GM19467 (cell line): ENCODE results near the gene RAB39A.
"Not testable (repeated sequence)": the region's sequence is repeated elsewhere in the genome, so short reads cannot be mapped to it uniquely, and the experiment has no call there.

Source experiments
- ATAC-seq: cut with Tn5 transposase; IDR thresholded peaks from one replicate; pipeline ENCODE4 v1.9.1; 2021; ENCODE audit warnings: mild to moderate bottlenecking, moderate library complexity; ENCODE audit not compliant: unreplicated experiment

The RAB39A gene, protein sequence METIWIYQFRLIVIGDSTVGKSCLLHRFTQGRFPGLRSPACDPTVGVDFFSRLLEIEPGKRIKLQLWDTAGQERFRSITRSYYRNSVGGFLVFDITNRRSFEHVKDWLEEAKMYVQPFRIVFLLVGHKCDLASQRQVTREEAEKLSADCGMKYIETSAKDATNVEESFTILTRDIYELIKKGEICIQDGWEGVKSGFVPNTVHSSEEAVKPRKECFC

DNA sequence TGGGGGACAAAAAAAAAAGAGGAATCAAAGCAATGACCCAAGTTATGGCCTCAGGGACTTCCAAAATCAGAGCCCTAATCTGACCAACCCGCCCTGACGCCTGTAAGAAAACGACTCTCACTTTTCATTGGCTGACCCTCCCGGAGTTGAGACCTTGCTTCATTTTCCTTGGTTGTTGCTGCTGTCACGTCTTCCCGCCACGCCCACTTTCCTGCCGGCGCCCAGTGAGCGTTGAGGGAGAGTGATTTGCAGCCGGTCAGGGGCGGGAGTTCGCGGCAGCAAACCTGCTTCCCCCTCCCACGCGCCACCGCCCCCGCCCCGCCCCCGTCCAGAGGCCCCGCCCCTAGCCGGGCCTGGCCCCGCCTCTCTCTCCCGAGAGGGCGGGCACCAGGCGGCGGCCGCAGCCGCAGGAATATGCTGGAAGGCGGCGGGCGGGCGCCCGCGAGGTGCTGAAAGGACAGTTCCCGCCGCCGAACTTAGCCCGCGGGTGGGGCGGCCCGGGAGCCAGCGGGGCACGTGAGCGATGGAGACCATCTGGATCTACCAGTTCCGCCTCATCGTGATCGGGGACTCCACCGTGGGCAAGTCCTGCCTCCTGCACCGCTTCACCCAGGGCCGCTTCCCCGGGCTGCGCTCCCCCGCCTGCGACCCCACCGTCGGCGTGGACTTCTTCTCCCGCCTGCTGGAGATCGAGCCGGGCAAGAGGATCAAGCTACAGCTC, at the start of gene RAB39A:
RAB39A (plus strand) TSS at position 403 of the 721 bp plus-strand sequence; CDS start at position 524, 121 bp downstream.
- ATAC-seq, result peak; percentile 95

DNA sequence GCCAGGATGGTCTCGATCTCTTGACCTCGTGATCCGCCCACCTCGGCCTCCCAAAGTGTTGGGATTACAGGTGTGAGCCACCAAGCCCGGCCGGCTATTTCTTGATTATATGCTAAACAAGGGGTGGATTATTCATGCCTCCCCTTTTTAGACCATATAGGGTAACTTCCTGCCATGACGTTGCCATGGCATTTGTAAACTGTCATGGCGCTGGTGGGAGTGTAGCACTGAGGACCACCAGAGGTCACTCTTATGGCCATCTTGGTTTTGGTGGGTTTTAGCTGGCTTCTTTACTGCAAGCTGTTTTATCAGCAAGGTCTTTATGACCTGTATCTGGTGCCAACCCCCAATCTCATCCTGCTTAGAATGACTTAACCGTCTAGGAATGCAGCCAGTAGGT, 46.8 kb upstream of the RAB39A start:
- not testable (repeated sequence) for ATAC-seq

- no peak for ATAC-seq
Observed at GRCh38 chr11:107882095-107882820, 46.0 kb upstream of the RAB39A start.

DNA sequence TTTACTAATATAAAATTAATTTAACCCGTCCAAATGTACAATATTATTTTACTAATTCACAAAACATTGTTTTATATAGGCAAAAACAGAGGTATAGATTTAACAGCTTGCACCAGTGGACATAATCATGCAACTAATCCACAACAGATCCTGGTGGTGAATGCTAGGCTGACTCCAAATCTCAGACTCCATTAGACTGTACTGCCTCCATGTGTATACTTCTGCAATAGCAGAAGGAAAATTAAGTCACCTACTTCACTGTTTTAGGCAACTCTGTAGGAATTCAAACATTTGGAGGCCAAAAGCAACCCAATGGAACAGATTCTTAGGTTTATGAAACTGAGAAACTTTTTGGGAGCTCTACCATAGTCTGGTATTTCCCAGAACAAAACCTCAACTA, 30.0 kb upstream of the RAB39A start:
- no peak for ATAC-seq

DNA sequence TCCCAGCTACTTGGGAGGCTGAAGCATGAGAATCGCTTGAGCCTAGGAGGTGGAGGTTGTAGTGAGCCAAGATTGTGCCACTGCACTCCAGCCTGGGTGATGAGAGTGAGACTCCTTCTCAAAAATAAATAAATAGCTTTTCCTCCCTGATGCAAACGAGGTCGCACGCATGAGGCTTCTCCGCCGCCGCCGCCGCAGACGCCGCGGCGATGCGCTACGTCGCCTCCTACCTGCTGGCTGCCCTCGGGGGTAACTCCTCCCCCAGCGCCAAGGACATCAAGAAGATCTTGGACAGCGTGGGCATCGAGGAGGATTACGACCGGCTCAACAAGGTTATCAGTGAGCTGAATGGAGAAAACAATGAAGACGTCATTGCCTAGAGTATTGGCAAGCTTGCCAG, 20.0 kb upstream of the RAB39A start:
- ATAC-seq, result no peak

DNA sequence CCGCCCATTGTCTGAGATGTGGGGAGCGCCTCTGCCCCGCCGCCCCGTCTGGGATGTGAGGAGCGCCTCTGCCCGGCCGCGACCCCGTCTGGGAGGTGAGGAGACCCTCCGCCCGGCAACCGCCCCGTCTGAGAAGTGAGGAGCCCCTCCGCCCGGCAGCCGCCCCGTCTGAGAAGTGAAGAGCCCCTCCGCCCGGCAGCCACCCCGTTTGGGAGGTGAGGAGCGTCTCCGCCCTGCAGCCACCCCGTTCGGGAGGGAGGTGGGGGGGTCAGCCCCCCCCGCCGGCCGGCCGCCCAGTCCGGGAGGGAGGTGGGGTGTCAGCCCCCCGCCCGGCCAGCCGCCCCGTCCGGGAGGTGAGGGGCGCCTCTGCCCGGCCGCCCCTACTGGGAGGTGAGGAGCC, 15.8 kb upstream of the RAB39A start:
- ATAC-seq, result not testable (repeated sequence)

DNA sequence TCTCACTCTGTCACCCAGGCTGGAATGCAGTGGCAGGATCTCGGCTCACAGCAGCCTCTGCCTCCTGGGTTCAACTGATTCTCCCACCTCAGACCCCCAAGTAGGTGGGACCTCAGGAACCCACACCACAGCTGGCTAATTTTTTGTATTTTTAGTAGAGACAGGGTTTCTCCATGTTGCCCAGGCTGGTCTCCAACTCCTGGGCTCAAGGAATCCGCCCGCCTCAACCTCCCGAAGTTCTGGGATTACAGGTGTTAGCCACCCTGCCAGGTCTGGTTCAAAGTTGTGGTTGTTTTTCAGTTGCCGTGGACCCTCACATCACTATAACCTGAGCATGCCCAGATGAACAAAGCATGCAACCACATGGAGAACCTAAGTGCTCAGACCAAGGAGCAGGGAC, 13.0 kb upstream of the RAB39A start:
- ATAC-seq, result no peak

GRCh38 chr11:107916671-107917241, 11.5 kb upstream of the RAB39A start:
- ATAC-seq, result no peak

GRCh38 chr11:107921997-107922396, 6.3 kb upstream of the RAB39A start:
- no peak for ATAC-seq

DNA sequence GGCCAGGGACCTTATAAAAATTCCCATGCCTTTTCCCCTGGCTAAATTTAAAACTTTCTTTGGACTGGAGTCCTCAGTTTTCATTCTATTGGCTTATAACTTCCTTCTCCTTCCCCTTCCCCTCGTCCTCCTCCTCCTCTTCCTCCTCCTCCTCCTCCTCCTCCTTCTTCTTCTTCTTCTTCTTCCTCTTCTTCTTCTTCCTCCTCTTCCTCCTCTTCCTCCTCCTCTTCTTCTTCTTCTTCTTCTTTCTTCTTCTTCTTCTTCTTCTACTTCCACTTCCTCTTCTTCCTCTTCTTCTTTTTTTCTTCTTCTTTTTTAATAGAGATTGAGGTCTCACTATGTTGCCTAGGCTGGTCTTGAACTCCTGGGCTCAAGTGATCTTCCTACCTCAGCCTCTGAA, 4.7 kb upstream of the RAB39A start:
- not testable (repeated sequence) for ATAC-seq

GRCh38 chr11:107924306-107924705, 3.9 kb upstream of the RAB39A start:
- no peak for ATAC-seq

GRCh38 chr11:107927559-107927958, 689 bp upstream of the RAB39A start:
- no peak for ATAC-seq

DNA sequence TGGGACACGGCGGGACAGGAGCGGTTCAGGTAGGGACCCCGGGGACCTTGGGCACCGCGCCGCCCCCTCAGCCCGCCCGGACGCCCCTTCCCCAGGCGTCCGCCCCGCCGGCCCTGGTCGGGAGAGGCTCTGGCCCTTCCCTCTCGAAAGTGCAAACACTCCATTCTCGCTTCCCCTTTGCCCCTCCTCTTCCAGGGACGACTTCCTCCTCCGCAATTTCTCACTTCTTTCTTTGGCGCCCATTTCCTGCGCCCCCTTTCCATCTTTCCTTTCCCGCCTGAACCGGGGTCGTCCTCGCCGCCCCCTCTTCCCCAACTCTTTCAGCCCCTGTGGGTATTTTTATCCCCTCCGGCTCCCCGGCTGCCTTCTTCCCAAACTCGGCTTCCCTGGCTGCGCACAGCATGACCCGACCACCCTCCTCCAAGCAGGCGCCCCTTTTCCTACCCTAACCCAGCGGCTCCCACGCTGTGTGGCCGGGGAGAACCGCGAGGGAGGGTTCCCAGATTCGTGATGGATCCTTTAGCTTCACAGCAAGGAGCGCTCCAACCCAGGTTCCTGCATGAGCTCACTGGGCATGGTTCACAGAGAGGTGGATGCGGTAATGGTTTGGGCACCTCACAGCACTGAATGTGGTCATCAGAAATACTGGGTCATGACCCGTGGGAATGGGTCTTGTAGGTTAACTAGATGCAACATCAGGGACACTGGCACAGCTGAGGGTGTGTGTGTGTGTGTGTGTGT, 689 bp downstream of the RAB39A start:
- ATAC-seq, result no peak

GRCh38 chr11:107929611-107930200, 1.5 kb downstream of the RAB39A start:
- no peak for ATAC-seq

DNA sequence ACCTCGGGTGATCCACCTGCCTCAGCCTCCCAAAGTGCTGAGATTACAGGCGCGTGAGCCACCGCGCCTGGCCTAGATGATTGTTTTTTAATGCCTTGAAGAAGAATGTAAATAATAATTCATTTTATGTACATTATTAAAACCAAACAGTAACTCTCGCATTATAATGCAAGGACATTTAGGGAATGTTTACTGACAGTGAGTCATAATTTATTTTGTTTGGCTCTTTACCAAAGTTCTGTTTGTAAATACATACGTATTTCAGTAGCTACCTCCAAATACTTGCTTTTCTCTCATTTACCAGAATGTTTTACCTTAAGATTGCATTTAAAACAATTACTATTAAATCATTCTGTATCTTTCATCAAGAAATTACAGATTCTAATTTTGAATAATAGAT, 3.0 kb downstream of the RAB39A start:
- ATAC-seq, result no peak

GRCh38 chr11:107947904-107948303, 19.7 kb downstream of the RAB39A start:
- ATAC-seq, result no peak

- not testable (repeated sequence) for ATAC-seq
Observed at GRCh38 chr11:107948328-107948727, 20.1 kb downstream of the RAB39A start.

GRCh38 chr11:107951155-107951554, 22.9 kb downstream of the RAB39A start:
- no peak for ATAC-seq

DNA sequence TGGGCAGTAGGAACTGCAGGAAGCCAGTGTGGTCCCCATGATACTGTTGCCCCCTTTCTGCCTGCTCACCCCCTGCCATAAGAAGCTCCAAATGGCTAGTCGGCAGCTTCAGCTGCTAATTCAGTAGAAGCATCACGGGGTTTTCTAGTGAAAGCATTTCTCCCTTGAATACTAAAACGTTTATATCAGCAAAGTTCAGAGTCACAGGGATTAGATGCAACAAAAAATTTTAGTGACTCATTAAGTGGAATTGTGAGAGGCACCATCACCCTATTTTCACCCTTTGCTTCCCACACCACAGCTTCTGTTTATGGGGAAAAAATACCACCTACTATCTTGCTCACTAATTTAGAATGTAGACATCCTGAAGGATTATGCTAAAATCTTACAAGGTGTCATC, 25.2 kb downstream of the RAB39A start:
- ATAC-seq, result no peak

- ATAC-seq, result no peak
Observed at GRCh38 chr11:107956543-107956942, 28.3 kb downstream of the RAB39A start.
